ENCODE results near the gene PHLPP1.
A peak's percentile ranks its signal among the peaks of the same experiment; 100 is the strongest.

Gene PHLPP1

DNA sequence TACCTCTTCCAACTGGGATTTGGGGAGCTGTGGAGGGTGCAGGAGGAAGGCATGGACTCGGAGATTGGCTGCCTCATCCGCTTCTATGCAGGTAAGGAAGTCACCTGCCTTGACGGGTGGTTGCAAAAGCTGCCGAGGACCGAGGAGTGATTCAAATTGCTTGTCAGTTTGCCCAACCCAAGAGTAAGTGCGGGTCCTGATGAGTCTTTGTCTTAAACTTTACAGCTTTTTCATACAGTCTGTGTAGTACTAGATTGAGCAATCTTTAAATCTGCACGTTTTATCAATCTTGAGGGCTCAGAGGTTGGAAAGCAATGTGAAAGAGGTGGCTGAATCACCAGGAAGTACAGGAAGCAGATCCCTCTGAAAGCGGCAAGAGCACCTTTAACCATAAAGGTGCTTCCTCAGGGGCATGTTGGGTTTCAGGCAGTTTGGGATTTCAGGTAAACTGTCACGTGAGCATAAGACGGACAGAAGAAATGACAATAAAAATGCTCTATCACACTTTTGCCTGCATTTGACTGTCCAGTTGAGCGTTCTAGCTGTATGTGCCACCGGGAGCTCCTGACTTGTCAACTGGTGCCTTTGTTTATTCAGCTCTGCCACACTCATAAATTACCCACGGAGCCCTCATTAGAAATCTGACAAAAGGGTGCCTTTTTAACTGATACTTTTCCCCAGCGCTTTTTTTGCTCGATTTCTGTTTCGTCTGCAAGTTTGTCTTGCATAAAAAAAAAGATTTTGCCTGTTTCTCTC lies 2.0 kb downstream of the PHLPP1 start:
- TF ChIP-seq, protein P1, sequence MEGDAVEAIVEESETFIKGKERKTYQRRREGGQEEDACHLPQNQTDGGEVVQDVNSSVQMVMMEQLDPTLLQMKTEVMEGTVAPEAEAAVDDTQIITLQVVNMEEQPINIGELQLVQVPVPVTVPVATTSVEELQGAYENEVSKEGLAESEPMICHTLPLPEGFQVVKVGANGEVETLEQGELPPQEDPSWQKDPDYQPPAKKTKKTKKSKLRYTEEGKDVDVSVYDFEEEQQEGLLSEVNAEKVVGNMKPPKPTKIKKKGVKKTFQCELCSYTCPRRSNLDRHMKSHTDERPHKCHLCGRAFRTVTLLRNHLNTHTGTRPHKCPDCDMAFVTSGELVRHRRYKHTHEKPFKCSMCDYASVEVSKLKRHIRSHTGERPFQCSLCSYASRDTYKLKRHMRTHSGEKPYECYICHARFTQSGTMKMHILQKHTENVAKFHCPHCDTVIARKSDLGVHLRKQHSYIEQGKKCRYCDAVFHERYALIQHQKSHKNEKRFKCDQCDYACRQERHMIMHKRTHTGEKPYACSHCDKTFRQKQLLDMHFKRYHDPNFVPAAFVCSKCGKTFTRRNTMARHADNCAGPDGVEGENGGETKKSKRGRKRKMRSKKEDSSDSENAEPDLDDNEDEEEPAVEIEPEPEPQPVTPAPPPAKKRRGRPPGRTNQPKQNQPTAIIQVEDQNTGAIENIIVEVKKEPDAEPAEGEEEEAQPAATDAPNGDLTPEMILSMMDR (IDR thresholded peaks at IDR 0.05; ENCODE audit: insufficient read depth, low read length, poor library complexity, severe bottlenecking): no peak
- no peak for TF ChIP-seq EZH2phosphoT487 (conservative IDR thresholded peaks at IDR 0.05; ENCODE audit: low read length)
- peaks cover 19% of the 10 kb centered on the region; the same call in 1 of the 2 replicates for H3F3A ChIP-seq (ENCODE audit: insufficient read depth)
- H3K9ac ChIP-seq (ENCODE audit: low read length): peak overlapping the region; percentile 62
- no peaks in the 10 kb centered on the region for H3K36me3 ChIP-seq (ENCODE audit: low read length)
- H4K20me1 ChIP-seq (ENCODE audit: low read depth, low read length): peaks cover 43% of the 10 kb centered on the region
- H3K4me3 ChIP-seq (ENCODE audit: insufficient read depth, low read length, poor library complexity, severe bottlenecking): peak overlapping the region; percentile 51
- H3K27ac ChIP-seq (ENCODE audit: low read depth, low read length): no peak overlapping the region
- no peaks in the 10 kb centered on the region for H3K9me2 ChIP-seq (replicated peaks; ENCODE audit: insufficient read depth, low read length)
- peaks cover 39% of the 10 kb centered on the region for H3K79me2 ChIP-seq (ENCODE audit: insufficient read depth, low read length)
- H3K27me3 ChIP-seq (ENCODE audit: low read length): no peaks in the 10 kb centered on the region
- peak overlapping the region; percentile 70 for H3K4me2 ChIP-seq (ENCODE audit: low read depth, low read length, poor library complexity, severe bottlenecking)
- peak overlapping the region; percentile 32 for H2AFZ ChIP-seq (ENCODE audit: low read depth, low read length, severe bottlenecking)
- H3K9me3 ChIP-seq (ENCODE audit: insufficient read depth, low read length): no peaks in the 10 kb centered on the region

DNA sequence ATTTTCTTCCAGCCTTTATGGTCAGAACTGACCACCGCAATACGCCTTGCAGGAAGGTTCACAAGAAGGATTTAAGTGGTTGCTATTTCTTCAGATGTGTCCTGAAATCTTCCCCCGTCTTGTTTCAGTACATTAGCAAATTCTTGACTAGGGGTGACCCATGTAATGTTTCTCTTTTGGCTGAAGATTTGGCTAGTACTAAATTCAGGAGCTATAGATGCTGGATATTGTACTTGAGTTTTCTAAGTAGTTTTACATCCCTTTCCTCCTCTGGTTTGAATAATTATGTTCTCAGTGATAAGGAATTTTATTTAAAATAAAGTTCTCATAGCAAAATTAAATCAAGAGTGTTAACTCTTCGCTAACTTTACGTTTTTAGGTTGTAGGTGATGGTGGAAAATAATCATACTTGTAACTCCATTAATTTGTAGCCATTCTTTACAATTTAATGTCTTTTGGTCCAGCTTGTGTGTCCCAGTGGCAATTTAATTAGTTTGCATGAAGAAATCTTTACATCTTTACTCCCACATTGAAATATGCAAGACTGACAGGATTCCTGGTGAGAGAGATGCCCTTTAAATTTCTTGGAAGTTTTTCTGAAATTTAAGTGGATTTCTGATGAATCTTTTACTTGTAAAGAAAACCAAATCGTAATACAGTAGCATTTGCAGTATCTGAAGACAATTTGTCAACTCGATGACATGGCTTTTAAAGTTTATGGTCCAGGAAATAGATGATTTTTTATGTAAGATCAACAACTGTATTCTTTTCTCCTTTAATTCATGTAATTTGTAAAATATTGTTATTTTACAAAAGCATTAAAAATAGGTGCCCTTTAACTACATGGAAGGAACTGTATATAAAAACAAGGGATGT lies 2.8 kb downstream of the PHLPP1 start:
- Histone ChIP-seq H3K27me3 (ENCODE audit: low read length) (no peaks in the 10 kb centered on the region), H3K4me3 (ENCODE audit: insufficient read depth, low read length, poor library complexity, severe bottlenecking) (peak overlapping the region; percentile 51), H3K4me2 (ENCODE audit: low read depth, low read length, poor library complexity, severe bottlenecking) (peak overlapping the region; percentile 70), H3K36me3 (ENCODE audit: low read length) (0 out of 2 replicates have a peak, but pooled peaks cover 2% of the 10 kb centered on the region), H2AFZ (ENCODE audit: low read depth, low read length, severe bottlenecking) (no peak overlapping the region), H3K9me3 (ENCODE audit: insufficient read depth, low read length) (no peaks in the 10 kb centered on the region), H3K79me2 (ENCODE audit: insufficient read depth, low read length) (peaks cover 47% of the 10 kb centered on the region), H3K9me2 (replicated peaks; ENCODE audit: insufficient read depth, low read length) (no peaks in the 10 kb centered on the region), H3K9ac (ENCODE audit: low read length) (peak overlapping the region; percentile 62), H3F3A (ENCODE audit: insufficient read depth) (peaks cover 17% of the 10 kb centered on the region; the same call in 1 of the 2 replicates), H4K20me1 (ENCODE audit: low read depth, low read length) (peaks cover 50% of the 10 kb centered on the region), H3K27ac (ENCODE audit: low read depth, low read length) (no peak overlapping the region)
- TF ChIP-seq, protein P1 (IDR thresholded peaks at IDR 0.05; ENCODE audit: insufficient read depth, low read length, poor library complexity, severe bottlenecking): no peak
- no peak for TF ChIP-seq EZH2phosphoT487 (conservative IDR thresholded peaks at IDR 0.05; ENCODE audit: low read length)

DNA sequence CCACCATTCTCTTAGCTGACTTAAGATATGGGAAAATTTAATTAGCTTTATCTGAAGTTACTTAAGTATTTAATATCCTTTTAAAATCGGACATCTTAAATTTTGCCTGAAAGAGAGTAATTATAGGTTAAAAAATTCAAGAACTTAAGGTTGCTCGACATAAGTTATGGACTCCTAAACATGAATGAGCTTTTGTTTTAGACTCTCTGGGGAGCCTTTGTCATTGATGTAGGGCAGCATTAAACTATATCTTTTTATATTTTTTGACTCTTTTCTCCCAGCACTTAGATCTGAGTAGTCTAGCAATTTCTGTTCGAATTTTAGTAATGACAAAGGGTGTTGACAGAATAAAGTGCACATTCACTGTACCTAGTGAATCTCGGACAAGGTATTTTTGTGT lies 4.7 kb downstream of the PHLPP1 start:
- Histone ChIP-seq H3K27me3 (ENCODE audit: low read length) (no peaks in the 10 kb centered on the region), H3K4me2 (ENCODE audit: low read depth, low read length, poor library complexity, severe bottlenecking) (peak overlapping the region; percentile 70), H4K20me1 (ENCODE audit: low read depth, low read length) (peaks cover 51% of the 10 kb centered on the region), H3K27ac (ENCODE audit: low read depth, low read length) (no peak overlapping the region), H3K9me3 (ENCODE audit: insufficient read depth, low read length) (no peaks in the 10 kb centered on the region), H3K9me2 (replicated peaks; ENCODE audit: insufficient read depth, low read length) (no peaks in the 10 kb centered on the region), H3K79me2 (ENCODE audit: insufficient read depth, low read length) (peaks cover 62% of the 10 kb centered on the region), H3K36me3 (ENCODE audit: low read length) (0 out of 2 replicates have a peak, but pooled peaks cover 2% of the 10 kb centered on the region), H3K4me3 (ENCODE audit: insufficient read depth, low read length, poor library complexity, severe bottlenecking) (no peak overlapping the region), H2AFZ (ENCODE audit: low read depth, low read length, severe bottlenecking) (no peak overlapping the region), H3F3A (ENCODE audit: insufficient read depth) (0 out of 2 replicates have a peak, but pooled peaks cover 8% of the 10 kb centered on the region), H3K9ac (ENCODE audit: low read length) (no peak overlapping the region)
- TF ChIP-seq EZH2phosphoT487 (conservative IDR thresholded peaks at IDR 0.05; ENCODE audit: low read length): no peak
- TF ChIP-seq, protein P1 (IDR thresholded peaks at IDR 0.05; ENCODE audit: insufficient read depth, low read length, poor library complexity, severe bottlenecking): no peak
